Measurements from ENCODE around the gene STON2.

- peak; percentile 56 to 79 (median 74) for TF ChIP-seq CTCF (IDR thresholded peaks at IDR 0.05)
- no peak for TF ChIP-seq POLR2A (IDR thresholded peaks at IDR 0.05)
These were observed 130.8 kb downstream of the STON2 start for GRCh38 chr14:81269100-81269978.

All from uterus (tissue), 2 donors.